Mononuclear cell (primary cell): ENCODE measurements around the gene SOBP. TPM values are rescaled to one million over a fixed set of nuclear protein-coding genes. Genes with fewer than 3 reads are reported as not detected.

Source experiments
- H3K27me3 ChIP-seq: 2 replicates; pipeline ENCODE4 v1.6.0; 2011; ENCODE audit warnings: low read length, control low read depth; ENCODE audit not compliant: insufficient read depth
- H3K4me1 ChIP-seq: 2 replicates; pipeline ENCODE4 v1.5.1; 2011; ENCODE audit warnings: mild to moderate bottlenecking, low read length, control low read depth; ENCODE audit not compliant: insufficient read depth
- H3K4me3 ChIP-seq: 2 replicates; pipeline ENCODE4 v1.5.1; 2011; ENCODE audit warnings: mild to moderate bottlenecking, low read length, moderate library complexity
- H3K9me3 ChIP-seq: 2 replicates; pipeline ENCODE4 v1.5.1; 2011; ENCODE audit warnings: low read depth, mild to moderate bottlenecking, control low read depth, low read length
- total RNA-seq: library from RNA; depleted of rRNA; stranded (reverse); fragments of >200 nt; gene quantifications from one replicate; pipeline ENCODE4 v1.2.3, GENCODE V29; 2012

SOBP gene
- 0.10 TPM for total RNA-seq

- Histone ChIP-seq H3K9me3 (no peaks in the 10 kb centered on the region), H3K27me3 (peaks cover 91% of the 10 kb centered on the region), H3K4me1 (peaks cover 29% of the 10 kb centered on the region), H3K4me3 (peak within 1 kb of the TSS; percentile 40)
Measured at GRCh38 chr6:107489636-107490565, at the start of gene SOBP. SOBP (plus strand) TSS chr6:107490117; CDS start chr6:107490617, 500 bp downstream.

DNA sequence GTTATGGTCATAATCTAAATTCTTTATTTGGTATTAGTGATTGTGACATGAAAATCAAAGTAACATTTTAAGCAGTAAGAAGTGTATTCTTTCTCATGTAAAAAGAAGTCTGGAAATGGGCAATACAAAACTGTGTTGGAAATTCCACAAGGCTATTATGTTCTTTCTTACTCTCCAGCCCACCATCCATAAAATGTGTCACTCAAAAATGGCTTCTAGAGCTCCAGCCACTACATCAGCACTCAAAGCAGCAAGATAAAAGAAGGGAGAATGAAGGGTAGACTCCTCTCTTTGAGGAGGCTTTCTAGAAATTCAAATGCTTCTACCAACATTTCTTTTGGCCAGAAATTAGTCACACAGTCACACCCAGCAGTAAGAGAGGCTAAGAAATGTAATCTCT lies 49.0 kb upstream of the SOBP start:
- H3K9me3 ChIP-seq, result no peaks in the 10 kb centered on the region
- no peaks in the 10 kb centered on the region for H3K27me3 ChIP-seq
- no peak overlapping the region for H3K4me3 ChIP-seq
- H3K4me1 ChIP-seq, result no peaks in the 10 kb centered on the region

- Histone ChIP-seq H3K4me3 (no peak overlapping the region), H3K27me3 (no peaks in the 10 kb centered on the region), H3K4me1 (no peaks in the 10 kb centered on the region), H3K9me3 (no peaks in the 10 kb centered on the region)
Measured at GRCh38 chr6:107441682-107442081, 48.2 kb upstream of the SOBP start.

DNA sequence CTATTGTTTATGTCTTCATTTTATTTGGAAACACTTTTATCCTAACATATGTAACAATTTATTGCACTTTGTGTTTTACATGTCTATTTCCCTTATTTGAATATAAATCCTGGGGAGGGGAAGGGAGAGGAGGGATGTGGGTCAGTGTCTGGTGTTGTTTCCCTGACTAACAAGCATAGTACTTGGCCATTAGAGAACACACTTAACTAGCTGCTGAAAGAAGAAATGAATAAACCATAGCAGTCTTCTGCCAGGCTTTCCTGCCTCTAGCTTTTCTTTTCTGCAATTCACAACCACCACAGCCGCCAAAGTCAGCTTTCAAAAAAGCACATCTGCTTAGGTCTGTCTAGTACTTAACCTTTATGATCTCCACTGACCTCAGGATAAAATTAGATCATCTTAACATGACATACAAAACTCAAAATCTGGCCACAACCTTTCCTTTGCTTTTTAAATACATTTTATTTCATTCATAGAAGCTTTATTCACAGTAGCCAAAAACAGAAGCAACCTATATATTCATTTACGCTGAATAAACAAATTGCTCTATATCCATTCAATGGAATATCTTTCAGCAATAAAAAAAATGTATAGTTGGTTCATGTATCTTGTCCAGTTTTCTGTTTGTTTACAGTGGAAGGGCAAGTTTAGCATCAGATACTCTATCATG lies 46.8 kb upstream of the SOBP start:
- Histone ChIP-seq H3K4me3 (no peak overlapping the region), H3K9me3 (peaks cover 10% of the 10 kb centered on the region), H3K4me1 (no peaks in the 10 kb centered on the region), H3K27me3 (no peaks in the 10 kb centered on the region)

DNA sequence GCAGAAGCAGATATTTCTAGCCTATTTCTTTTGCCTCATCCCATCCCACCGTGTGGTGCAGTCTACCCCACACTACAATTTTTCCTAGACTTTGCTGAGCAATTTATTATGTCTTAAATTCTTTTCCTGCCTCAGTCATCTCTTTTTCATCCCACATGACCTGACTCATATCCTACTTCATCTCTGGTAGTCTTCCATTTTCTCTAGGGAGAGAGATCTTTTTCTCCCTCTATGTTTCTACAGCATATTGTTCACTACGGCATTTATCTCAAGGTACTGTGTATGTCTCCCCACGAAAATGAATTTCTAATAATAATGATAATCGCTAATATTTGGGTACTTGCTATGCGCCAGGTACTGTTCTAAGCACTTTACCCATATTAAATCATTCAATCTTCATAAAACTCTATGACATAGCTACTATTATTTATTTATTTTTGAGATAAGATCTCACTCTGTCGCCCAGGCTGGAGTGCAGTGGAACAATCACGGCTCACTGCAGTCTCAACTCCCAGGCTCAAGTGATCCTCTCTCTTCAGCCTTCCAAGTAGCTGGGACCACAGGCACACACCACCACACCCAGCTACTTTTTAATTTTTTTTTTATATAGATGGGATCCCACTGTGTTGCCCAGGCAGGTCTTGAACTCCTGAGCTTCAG lies 46.2 kb upstream of the SOBP start:
- no peak overlapping the region for H3K4me3 ChIP-seq
- peaks cover 11% of the 10 kb centered on the region for H3K9me3 ChIP-seq
- H3K27me3 ChIP-seq, result no peaks in the 10 kb centered on the region
- no peaks in the 10 kb centered on the region for H3K4me1 ChIP-seq

DNA sequence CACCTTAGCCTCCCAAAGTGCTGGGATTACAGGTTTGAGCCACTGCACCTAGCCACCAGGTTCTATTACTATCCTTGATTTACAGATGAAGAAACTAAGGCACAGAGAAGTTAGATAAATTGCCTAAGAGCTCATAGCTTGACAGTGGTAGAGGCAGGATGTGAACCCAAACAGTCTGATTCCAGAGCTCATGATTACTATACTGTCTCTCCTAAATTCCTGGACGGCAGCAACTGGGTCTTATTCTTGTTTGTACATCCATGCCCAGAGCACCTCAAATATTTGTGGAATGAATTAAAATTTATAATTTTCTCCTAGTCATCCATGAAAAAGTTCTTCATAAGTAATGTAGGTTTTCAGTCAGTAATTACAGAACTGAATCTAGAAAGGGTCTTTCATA lies 45.6 kb upstream of the SOBP start:
- Histone ChIP-seq H3K4me3 (no peak overlapping the region), H3K9me3 (peaks cover 11% of the 10 kb centered on the region)

GRCh38 chr6:107447663-107448216 lies 42.2 kb upstream of the SOBP start:
- no peaks in the 10 kb centered on the region for H3K27me3 ChIP-seq
- H3K4me3 ChIP-seq, result no peak overlapping the region
- no peaks in the 10 kb centered on the region for H3K4me1 ChIP-seq
- H3K9me3 ChIP-seq, result peaks cover 11% of the 10 kb centered on the region

More for the DNA sequence above, 45.6 kb upstream of the SOBP start:
- H3K4me1 ChIP-seq, result no peaks in the 10 kb centered on the region
- H3K27me3 ChIP-seq, result no peaks in the 10 kb centered on the region

DNA sequence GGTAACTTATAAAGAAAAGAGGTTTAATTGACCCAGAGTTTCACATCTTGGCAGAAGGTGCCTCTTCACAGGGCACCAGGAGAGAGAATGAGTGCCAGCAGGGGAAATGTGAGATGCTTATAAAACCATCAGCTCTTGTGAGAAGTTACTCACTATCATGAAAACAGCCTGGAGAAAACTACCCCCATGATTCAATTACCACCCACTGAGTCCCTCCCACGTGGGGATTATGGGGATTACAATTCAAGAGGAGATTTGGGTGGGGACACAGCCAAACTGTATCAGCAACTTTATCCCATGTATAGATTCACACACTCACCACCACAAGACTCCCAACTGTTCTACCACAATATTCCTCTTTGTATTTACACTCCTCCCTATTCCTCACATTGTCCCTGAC lies 41.1 kb upstream of the SOBP start:
- Histone ChIP-seq H3K27me3 (no peaks in the 10 kb centered on the region), H3K9me3 (peaks cover 11% of the 10 kb centered on the region), H3K4me1 (no peaks in the 10 kb centered on the region), H3K4me3 (no peak overlapping the region)

DNA sequence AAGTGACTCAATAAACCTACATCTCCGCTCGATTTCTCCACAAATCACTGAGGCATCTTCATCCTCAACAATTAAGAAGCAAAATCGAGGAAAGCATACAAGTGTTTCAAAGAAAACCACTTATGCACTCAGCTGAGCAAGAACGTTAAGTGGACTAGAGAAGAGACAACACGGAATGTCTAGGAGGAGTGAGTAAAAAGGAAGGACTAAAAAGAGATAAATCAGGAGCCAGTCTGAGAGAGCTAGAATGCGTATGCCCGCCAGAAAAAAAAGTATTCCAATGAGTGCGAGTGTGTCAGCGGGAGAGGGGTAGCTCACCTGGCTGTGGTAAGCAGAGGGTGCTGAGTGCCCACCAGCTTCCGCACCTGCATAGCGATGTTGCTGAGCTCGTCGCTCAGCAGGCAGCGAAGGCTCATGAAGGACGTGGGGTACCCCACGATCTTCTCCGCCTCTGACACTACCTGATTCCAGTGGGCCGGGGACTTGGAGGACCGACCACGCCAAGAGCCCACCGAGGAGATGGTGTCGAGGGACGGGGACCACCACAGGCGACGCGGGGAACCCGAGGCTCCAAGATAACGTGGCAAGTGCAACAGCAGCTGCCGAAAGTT lies 31.1 kb upstream of the SOBP start:
- H3K27me3 ChIP-seq, result no peaks in the 10 kb centered on the region
- H3K9me3 ChIP-seq, result no peaks in the 10 kb centered on the region
- H3K4me3 ChIP-seq, result peak overlapping the region; percentile 85
- H3K4me1 ChIP-seq, result peaks cover 11% of the 10 kb centered on the region

DNA sequence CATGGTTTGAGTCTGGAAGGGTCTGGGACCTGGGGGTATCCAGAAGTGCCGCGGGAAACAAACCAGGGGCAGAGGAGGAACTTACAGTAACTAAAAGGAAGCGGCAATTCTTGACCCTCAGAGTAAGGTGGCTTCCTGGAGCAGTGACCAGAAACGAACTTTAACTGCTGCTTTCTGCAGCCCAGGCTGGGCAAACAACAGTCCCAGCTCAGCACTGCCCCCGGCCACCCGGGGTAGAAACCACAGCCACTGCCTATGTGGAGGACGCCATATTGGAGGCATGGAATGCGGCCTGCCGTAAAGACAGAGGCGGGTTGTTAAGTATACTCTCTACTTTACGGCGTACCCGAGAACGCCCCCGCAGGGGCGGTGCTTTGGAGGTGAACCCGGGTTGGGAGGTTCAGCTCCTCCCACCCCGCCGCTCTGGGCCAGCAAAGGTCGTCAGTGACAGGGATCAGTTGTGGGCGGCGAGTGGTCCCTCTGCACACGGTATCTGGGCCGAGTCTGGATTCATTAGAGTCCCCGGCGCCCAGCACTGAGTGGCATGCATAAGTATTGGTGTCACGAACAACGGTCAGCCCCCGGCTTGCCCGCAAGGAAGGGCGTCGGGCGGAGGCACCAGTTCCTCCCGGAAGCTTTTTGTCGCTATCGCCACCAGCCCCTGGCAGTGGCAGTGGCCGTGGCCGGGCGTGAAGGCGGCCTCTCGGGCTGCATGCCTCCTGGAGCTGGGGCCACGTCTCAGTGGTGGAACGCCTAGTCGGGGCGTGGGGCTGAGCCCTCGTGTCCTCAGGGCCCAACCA lies 30.4 kb upstream of the SOBP start, which contains the start of gene PDSS2:
TSS of gene PDSS2 (minus strand) at position 282 of the 800 bp plus-strand sequence. CDS start at position 3, 279 bp downstream.
- Histone ChIP-seq H3K27me3 (no peaks in the 10 kb centered on the region), H3K4me1 (peaks cover 11% of the 10 kb centered on the region), H3K9me3 (no peaks in the 10 kb centered on the region), H3K4me3 (peak within 1 kb of the TSS; percentile 85)

DNA sequence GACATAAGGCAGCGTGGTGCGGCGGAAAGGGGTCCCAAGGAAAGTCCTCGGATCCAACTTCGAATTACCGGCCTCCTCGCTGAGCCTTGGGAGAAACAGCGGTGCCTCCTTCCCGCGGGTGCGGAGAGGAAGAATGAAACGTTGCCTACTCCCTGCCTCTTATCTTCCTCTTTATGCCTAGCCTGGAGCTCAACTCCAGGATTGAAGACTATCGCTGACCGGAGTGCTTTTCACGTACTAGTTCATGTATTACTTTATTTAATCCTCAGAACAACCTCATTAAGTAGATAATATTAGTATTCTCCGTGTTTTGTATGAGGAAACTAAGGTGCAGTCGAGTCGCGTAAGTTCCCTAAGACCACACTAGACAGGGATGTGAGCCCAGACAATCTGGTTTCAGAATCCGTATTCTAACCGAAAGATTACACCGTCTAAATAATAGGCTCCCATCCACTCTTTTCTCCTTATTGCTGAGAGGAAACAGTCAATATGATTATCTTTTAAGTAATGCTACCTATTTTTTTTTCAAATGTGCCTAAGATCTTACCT lies 29.8 kb upstream of the SOBP start:
- Histone ChIP-seq H3K4me3 (peak overlapping the region; percentile 85), H3K27me3 (no peaks in the 10 kb centered on the region), H3K4me1 (peaks cover 11% of the 10 kb centered on the region), H3K9me3 (no peaks in the 10 kb centered on the region)

DNA sequence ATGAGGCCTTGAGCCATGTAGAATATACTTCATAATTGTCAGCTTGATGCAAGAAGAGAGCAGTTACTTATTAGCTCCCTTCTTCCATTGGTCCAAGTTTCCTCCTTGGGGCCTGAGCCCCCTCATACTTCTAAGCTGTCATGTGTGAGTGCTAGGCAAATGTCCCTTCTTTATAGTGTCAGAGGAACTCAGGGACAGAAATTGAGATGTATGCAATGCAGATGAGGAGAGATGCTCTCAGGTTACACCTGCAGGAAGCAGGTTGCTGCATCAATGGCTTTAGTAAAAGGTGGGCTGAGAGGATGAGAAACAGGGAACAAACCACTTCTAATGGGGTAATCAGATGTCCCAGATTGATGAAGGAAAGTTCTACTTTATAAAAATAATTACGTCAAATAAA lies 23.9 kb upstream of the SOBP start:
- H3K27me3 ChIP-seq, result peaks cover 11% of the 10 kb centered on the region
- no peaks in the 10 kb centered on the region for H3K4me1 ChIP-seq
- H3K4me3 ChIP-seq, result no peak overlapping the region
- no peaks in the 10 kb centered on the region for H3K9me3 ChIP-seq

GRCh38 chr6:107470364-107470763 lies 19.6 kb upstream of the SOBP start:
- no peaks in the 10 kb centered on the region for H3K4me1 ChIP-seq
- no peak overlapping the region for H3K4me3 ChIP-seq
- peaks cover 19% of the 10 kb centered on the region for H3K27me3 ChIP-seq
- H3K9me3 ChIP-seq, result no peaks in the 10 kb centered on the region

DNA sequence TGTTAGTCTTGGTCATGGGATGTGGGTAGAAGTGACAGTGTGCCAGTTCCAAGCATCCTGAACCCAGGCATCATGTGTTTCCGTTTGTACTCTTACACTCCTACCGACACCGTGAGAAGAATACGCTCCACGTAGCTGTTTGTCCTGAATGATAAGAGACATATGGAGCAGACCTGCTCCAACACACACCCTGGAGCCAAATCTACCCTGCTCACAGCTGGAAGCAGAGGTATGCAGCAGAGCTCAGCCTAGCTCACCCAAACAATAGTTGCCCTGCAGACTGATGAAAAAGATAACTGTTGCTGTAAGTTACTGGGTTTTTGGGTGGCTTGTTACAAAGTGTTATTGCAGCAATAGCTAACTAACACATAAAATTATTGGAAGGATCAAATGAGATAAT lies 16.3 kb upstream of the SOBP start:
- H3K9me3 ChIP-seq, result no peaks in the 10 kb centered on the region
- peaks cover 12% of the 10 kb centered on the region for H3K27me3 ChIP-seq
- no peak overlapping the region for H3K4me3 ChIP-seq
- no peaks in the 10 kb centered on the region for H3K4me1 ChIP-seq
